Endothelial cell of umbilical vein (primary cell): ENCODE results near the gene CLNK. TPM values are rescaled to one million over a fixed set of nuclear protein-coding genes. Genes with fewer than 3 reads are reported as not detected.

ENCODE experiments used
- BruUV-seq: library from RNA; stranded (reverse); fragments of 400-500 nt; replicated peaks from 2 replicates; lab custom pipeline; 2021; lab: Mats Ljungman, UMichigan
- CTCF ChIA-PET: fragments of 300-600, 350-600 bp; sonication (Branson Sonifier 250); formaldehyde crosslinking; loops from one replicate; lab custom pipeline; 2021; ENCODE audit warnings: antibody characterized with exemption, inconsistent platforms; lab: Charles Lee
- POLR2A ChIA-PET: fragments of 300-600, 350-600 bp; sonication (Branson Sonifier 250); formaldehyde crosslinking; loops from one replicate; lab custom pipeline; 2021; ENCODE audit warnings: antibody characterized with exemption, inconsistent platforms; lab: Charles Lee
- DNase-seq: peaks from one replicate; pipeline ENCODE4 v3.0.0-alpha.2; 2011; ENCODE audit warnings: low read depth, low spot score
- FAIRE-seq: peaks from 2 replicates; lab custom pipeline; 2011; peaks lifted over from hg19 to GRCh38; lab: Jason Lieb, UNC
- H2AFZ ChIP-seq: 2 replicates; pipeline ENCODE4 v1.6.0; 2012; ENCODE audit warnings: low read depth, low read length, control low read depth, inconsistent platforms
- H3K27ac ChIP-seq: 2 replicates; pipeline ENCODE4 v1.5.1; 2011; ENCODE audit warnings: low read depth, mild to moderate bottlenecking, control low read depth, low read length, moderate library complexity; ENCODE audit not compliant: insufficient read depth
- H3K27me3 ChIP-seq, 2 experiments: 2 replicates each; pipeline versions ENCODE4 v1.6.0 to v1.6.1; 2011; ENCODE audit warnings: low read length in 2 of 2, mixed read lengths in 1 of 2; ENCODE audit not compliant: control insufficient read depth in 2 of 2, insufficient read depth in 2 of 2
- H3K36me3 ChIP-seq, 2 experiments: 2 replicates in 1 of 2; 3 replicates in 1 of 2; pipeline ENCODE4 v1.5.1; 2011; ENCODE audit warnings: low read length in 2 of 2, mild to moderate bottlenecking in 1 of 2, moderate library complexity in 1 of 2; ENCODE audit not compliant: control insufficient read depth in 2 of 2, insufficient read depth in 2 of 2; ENCODE audit errors: extremely low read depth in 1 of 2
- H3K4me1 ChIP-seq: 3 replicates; pipeline ENCODE4 v1.5.1; 2011; ENCODE audit warnings: mild to moderate bottlenecking, low read length; ENCODE audit not compliant: control insufficient read depth, insufficient read depth; ENCODE audit errors: extremely low read depth
- H3K4me2 ChIP-seq: 2 replicates; pipeline ENCODE4 v1.6.1; 2011; ENCODE audit warnings: low read length, control low read depth, mixed read lengths; ENCODE audit not compliant: insufficient read depth
- H3K4me3 ChIP-seq, 3 experiments: fragments of 200-600 bp in 1 of 3; sonication (generic), shearing (Covaris generic) in 1 of 3; replicated peaks in 1 of 3; 2 replicates each; pipeline ENCODE4 v1.5.1; 2011 to 2016; ENCODE audit warnings: control low read depth in 3 of 3, low read length in 3 of 3, mild to moderate bottlenecking in 2 of 3, inconsistent platforms in 1 of 3, low read depth in 1 of 3, moderate library complexity in 1 of 3; ENCODE audit not compliant: insufficient read depth in 1 of 3
- H3K79me2 ChIP-seq: 2 replicates; pipeline ENCODE4 v1.6.0; 2012; ENCODE audit warnings: low read length, inconsistent platforms; ENCODE audit not compliant: control insufficient read depth, insufficient read depth
- H3K9ac ChIP-seq: replicated peaks from 2 replicates; pipeline ENCODE3; 2011; ENCODE audit warnings: low read length, control low read depth; ENCODE audit not compliant: insufficient read depth; ENCODE audit errors: extremely low read depth
- H3K9me1 ChIP-seq: replicated peaks from 3 replicates; pipeline ENCODE4 v1.6.0; 2011; ENCODE audit warnings: mild to moderate bottlenecking, low read length; ENCODE audit not compliant: control insufficient read depth, insufficient read depth; ENCODE audit errors: extremely low read depth
- H3K9me3 ChIP-seq: replicated peaks from 2 replicates; pipeline ENCODE4 v1.5.1; 2012; ENCODE audit warnings: low read length, inconsistent platforms; ENCODE audit not compliant: control insufficient read depth, insufficient read depth
- H4K20me1 ChIP-seq: replicated peaks from 2 replicates; pipeline ENCODE3; 2011; ENCODE audit warnings: mild to moderate bottlenecking, low read length; ENCODE audit not compliant: control insufficient read depth, insufficient read depth; ENCODE audit errors: extremely low read depth
- EZH2 ChIP-seq: IDR thresholded peaks from 2 replicates; pipeline ENCODE4 v1.6.1; 2012; ENCODE audit warnings: borderline replicate concordance, low read depth, mild to moderate bottlenecking, moderate library complexity, low read length, inconsistent platforms; ENCODE audit not compliant: severe bottlenecking
- FOS ChIP-seq: IDR thresholded peaks from 2 replicates; pipeline ENCODE4 v1.6.1; 2011; ENCODE audit warnings: mild to moderate bottlenecking, low read length, moderate library complexity, borderline replicate concordance; ENCODE audit not compliant: insufficient read depth
- GATA2 ChIP-seq: IDR thresholded peaks from 2 replicates; pipeline ENCODE4 v1.7.0; 2011; ENCODE audit warnings: low read depth, mild to moderate bottlenecking, moderate library complexity, mixed read lengths, low read length; ENCODE audit not compliant: insufficient read length, insufficient read depth
- JUN ChIP-seq: IDR thresholded peaks from 2 replicates; pipeline ENCODE4 v1.6.1; 2011; ENCODE audit warnings: borderline replicate concordance, low read depth; ENCODE audit not compliant: insufficient read length, insufficient read depth
- POLR2A ChIP-seq: IDR thresholded peaks from 2 replicates; pipeline ENCODE4 v1.6.1; 2012; ENCODE audit warnings: low read depth, mild to moderate bottlenecking, control low read depth, low read length
- POLR2AphosphoS5 ChIP-seq: IDR thresholded peaks from 2 replicates; pipeline ENCODE4 v1.6.1; 2012; ENCODE audit warnings: low read depth, mild to moderate bottlenecking, control low read depth, low read length, moderate library complexity; ENCODE audit not compliant: insufficient read depth
- dilution Hi-C: fragments of 300-500 bp; cut with MboI; formaldehyde crosslinking; loops from one replicate; pipeline ENCODE4 v1.15.0; 2019; ENCODE audit warnings: low sequenced_read_pairs; ENCODE audit not compliant: extremely low pct_ligation_motif_present
- intact Hi-C: fragments of 100-400 bp; cut with micrococcal nuclease; formaldehyde crosslinking; loops from one replicate; pipeline ENCODE4 v1.10.0; 2022
- polyA plus RNA-seq, 4 experiments: library from polyadenylated mRNA; depleted of rRNA in 3 of 4; stranded (reverse) in 3 of 4; unstranded in 1 of 4; fragments of >200 nt; gene quantifications; 2 replicates each; pipeline versions ENCODE4 v1.2.1 to v1.2.3, GENCODE V29; 2011 to 2012; ENCODE audit warnings: missing spikeins in 1 of 4
- total RNA-seq: library from RNA; stranded (reverse); gene quantifications from 2 replicates; pipeline ENCODE4 v1.2.3, GENCODE V29; 2021
- TF ChIP-seq, protein P1 (sequence below), 2 donors: IDR thresholded peaks; 1 replicate in 1 of 2; 2 replicates in 1 of 2; pipeline ENCODE4 v1.5.1; 2011; ENCODE audit warnings: low read length in 2 of 2, mild to moderate bottlenecking in 2 of 2, moderate library complexity in 2 of 2, control low read depth in 1 of 2, inconsistent platforms in 1 of 2, low read depth in 1 of 2; ENCODE audit not compliant: insufficient read depth in 1 of 2; ENCODE audit errors: extremely low read depth in 1 of 2

Gene CLNK
- total and polyA plus RNA-seq, 2 donors (not counting 3 experiments of a cell fraction or from before 2014, with no cell fraction given) = not detected

DNA sequence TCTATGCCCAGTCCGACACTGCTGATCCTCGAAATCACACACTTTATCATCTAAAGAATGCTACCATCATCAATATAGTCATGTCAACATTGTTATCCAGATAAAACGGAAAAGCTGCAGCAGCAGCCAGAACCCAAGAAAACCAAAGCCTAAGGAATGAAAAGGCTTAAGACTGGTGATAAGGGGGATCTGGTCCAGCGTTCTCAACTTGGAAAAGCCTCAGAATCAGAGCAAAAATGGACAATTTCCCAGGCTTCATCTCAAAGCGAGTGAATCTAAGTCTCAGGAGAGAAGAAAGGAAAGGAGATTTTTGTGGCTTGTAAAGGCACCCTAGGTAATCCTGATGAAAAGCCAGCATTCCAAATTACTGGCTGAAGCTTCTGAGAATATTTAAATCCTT, 235.6 kb downstream of the CLNK start:
- DNase-seq = no peak
- Histone ChIP-seq H3K79me2 (peaks cover 24% of the 10 kb centered on the region), H3K9me3 (no peaks in the 10 kb centered on the region), H3K4me3 (no peak overlapping the region), H3K9me1 (no peaks in the 10 kb centered on the region), H3K27ac (no peak overlapping the region), H3K9ac (no peak overlapping the region), H2AFZ (no peak overlapping the region), H3K4me2 (no peak overlapping the region), H3K36me3 (peaks cover 32 to 40% of the 10 kb centered on the region in 2 experiments), H3K4me1 (no peaks in the 10 kb centered on the region), H4K20me1 (no peaks in the 10 kb centered on the region), H3K27me3 (no peaks in the 10 kb centered on the region)
- no TSS peak for BruUV-seq
- FAIRE-seq = no peak
- dilution Hi-C loops = no loop called here
- CTCF ChIA-PET = interaction anchor here (2.3 kb wide), 1 partner anchor 12 kb away, joined by 10 read pairs; no protein-coding TSS in a partner anchor
- POLR2A ChIA-PET = no interaction called here
- intact Hi-C loops = no loop called here
- TF ChIP-seq GATA2 (no peak), POLR2AphosphoS5 (no peak), JUN (no peak), FOS (no peak), POLR2A (no peak)
- TF ChIP-seq, protein P1, sequence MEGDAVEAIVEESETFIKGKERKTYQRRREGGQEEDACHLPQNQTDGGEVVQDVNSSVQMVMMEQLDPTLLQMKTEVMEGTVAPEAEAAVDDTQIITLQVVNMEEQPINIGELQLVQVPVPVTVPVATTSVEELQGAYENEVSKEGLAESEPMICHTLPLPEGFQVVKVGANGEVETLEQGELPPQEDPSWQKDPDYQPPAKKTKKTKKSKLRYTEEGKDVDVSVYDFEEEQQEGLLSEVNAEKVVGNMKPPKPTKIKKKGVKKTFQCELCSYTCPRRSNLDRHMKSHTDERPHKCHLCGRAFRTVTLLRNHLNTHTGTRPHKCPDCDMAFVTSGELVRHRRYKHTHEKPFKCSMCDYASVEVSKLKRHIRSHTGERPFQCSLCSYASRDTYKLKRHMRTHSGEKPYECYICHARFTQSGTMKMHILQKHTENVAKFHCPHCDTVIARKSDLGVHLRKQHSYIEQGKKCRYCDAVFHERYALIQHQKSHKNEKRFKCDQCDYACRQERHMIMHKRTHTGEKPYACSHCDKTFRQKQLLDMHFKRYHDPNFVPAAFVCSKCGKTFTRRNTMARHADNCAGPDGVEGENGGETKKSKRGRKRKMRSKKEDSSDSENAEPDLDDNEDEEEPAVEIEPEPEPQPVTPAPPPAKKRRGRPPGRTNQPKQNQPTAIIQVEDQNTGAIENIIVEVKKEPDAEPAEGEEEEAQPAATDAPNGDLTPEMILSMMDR (IDR thresholded peaks at IDR 0.05; ENCODE audit: extremely low read depth in 1 of 2, insufficient read depth in 1 of 2, low read depth in 1 of 2, low read length in 2 of 2) = no peak

DNA sequence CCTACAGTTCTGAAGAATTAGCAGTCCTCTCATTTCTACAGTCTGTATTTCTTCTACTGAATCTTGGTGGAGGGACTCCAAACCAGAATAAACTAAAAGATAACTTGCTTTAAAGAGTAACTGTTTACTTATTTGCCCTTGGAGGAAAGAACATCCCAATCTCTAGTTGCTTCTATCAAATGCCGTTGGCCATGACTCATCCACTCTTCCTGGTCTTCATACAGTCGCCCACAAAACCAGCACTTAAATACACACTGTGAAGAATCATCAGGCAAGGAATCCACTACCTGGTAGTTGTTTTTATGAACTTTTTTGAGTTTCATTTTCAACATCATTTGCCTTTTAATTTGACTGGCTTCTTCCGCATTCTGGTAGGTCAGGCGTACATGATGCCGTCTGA, 241.6 kb downstream of the CLNK start:
- H3K27ac ChIP-seq = no peak overlapping the region
- H3K79me2 ChIP-seq = no peaks in the 10 kb centered on the region
- FAIRE-seq = peak; percentile 61
- H3K36me3 ChIP-seq = peaks cover 13 to 23% of the 10 kb centered on the region in 2 experiments
- no TSS peak for BruUV-seq
- CTCF ChIA-PET = interaction anchor here (2.5 kb wide), 1 partner anchor 18 kb away, joined by 8 read pairs; no protein-coding TSS in a partner anchor
- TF ChIP-seq GATA2 (no peak), FOS (peak; percentile 47), POLR2A (no peak), EZH2 (no peak)
- peaks cover 5% of the 10 kb centered on the region for H3K4me1 ChIP-seq
- dilution Hi-C loops (no loop called here), intact Hi-C loops (no loop called here)
- no peaks in the 10 kb centered on the region for H4K20me1 ChIP-seq
- no peak overlapping the region for H3K9ac ChIP-seq
- POLR2A ChIA-PET = no interaction called here
- no peak overlapping the region for H2AFZ ChIP-seq
- no peaks in the 10 kb centered on the region for H3K9me3 ChIP-seq
- no peak overlapping the region for H3K4me2 ChIP-seq
- no peak for DNase-seq
- no peaks in the 10 kb centered on the region for H3K9me1 ChIP-seq
- H3K4me3 ChIP-seq = no peak overlapping the region
- no peaks in the 10 kb centered on the region for H3K27me3 ChIP-seq
